ENCODE results near the gene ABCG4.
"Not testable (repeated sequence)": the region's sequence is repeated elsewhere in the genome, so short reads cannot be mapped to it uniquely, and the experiment has no call there.

ABCG4 gene

DNA sequence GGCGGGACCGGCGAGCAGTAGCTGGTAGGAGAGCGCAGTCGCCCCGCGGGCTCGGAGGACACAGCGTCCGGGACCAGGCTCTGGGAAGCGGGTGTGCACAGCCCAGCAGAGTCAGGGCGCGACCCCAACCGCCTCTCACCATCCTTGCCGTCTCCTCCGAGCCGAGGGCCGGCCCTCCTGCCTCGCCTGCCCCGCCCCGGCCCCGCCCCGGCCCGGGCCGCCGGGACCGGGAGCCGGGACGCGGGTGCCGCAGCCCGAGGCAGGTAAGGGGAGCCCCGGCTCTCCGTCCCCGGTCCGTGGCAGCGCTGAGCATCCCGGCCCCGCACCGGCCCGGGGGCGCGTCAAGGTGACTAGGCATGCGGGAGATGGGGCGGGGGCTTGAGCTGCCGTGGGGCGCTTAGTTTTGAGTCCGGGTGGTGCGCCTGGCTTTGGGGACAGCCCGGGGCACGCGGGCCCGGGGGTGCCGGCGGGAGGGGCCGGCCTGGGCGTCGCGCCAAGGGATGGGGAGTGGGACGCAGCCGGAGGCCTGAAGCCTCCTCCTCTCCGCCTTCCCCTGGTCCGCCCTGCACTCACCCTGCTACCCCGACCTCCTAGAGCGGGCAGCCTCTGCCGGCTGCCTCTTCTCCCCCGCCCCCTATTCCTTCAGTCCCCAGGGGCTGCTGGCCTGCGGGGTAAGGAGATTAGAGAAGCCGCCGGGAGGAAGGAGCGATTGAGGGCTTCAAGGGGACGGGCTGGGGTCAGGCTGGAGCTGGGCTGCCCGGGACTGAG, at the start of gene ABCG4:
TSS of gene ABCG4 (plus strand) at position 35 of the 768 bp plus-strand sequence. CDS start 914 bp downstream, outside the sequence.
- no peak for DNase-seq (ENCODE audit: low spot score)

GRCh38 chr11:119099711-119100110, 49.1 kb upstream of the ABCG4 start:
- DNase-seq (ENCODE audit: low spot score): no peak

DNA sequence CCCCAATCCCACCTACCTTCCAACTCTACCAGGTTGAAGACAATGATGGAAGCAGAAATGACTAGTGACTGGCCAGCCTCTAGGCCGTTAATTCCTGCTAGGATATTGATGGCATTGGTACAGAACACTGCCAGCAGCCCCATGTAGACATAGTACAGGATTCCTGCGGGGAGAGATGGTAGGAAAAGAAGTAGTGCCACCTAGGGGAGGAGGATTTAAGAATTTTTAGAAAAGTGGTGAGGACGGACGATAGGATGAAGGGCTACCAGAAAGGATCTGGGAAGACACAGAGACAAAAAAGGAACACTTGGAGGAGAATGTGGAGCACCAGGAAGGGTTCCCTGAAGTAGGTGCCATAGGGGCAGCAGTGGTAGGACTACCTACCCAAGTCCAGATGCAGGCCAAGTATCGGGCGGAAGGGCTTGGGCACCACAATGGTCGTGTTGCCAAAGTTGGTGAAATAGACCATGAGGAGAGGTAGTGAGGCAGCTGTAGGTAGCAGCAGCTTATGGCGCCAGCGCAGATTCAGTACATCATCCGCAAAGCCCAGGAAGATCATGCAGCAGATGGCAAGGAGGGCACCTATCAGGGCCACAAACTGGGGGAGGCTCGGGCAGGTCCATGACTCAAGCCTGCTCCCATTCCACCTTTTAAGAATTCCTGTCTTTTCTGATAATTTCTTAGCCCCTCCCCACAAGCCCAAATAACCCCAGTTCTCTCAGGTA, 48.4 kb upstream of the ABCG4 start:
- peak; percentile 75 for DNase-seq (ENCODE audit: low spot score)

DNA sequence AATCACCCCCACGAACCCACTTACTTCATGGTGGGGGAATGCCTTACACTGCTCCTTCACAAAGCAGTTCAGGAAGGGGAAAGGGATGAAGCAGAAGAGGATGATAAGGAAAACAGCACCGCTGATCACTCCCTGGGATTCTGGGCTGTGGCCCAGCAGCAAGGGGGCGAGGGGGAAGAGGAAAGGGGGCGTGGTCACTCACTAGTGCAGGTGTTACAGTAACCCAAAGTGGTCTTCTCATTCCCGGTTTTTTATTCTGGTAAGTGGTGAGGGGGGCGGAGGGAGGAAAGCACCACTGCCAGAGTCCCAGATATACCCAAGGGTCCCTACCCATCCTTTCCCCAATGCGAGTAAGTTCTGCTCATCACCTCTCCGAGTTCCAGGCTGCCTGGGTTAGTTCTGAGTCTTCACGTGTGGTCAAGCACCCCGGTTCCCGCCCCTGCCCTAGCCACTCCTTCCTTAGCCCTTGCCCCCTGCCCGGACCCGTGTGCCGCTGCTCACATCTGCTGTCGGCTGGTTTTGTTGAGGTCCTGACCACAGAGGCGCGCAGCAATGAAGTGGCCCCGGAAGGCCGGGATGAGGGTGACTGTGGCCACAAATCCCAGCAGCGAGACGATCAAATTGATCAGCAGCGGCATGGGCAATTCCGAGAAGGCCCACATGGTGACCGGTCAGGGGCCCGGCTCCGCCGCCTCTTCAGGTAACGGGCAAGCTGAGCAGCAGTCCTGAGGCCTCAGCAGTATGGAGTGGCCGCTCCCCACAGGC, 47.7 kb upstream of the ABCG4 start:
- no peak for DNase-seq (ENCODE audit: low spot score)

- DNase-seq (ENCODE audit: low spot score): peak; percentile 94
Measured at GRCh38 chr11:119101759-119102423, 47.0 kb upstream of the ABCG4 start, which contains the start of gene DPAGT1. Gene DPAGT1, minus strand, starts transcription at chr11:119101853. Its CDS starts 198 bp downstream, at chr11:119101655.

- DNase-seq (ENCODE audit: low spot score): not testable (repeated sequence)
Measured at GRCh38 chr11:119103161-119103664, 45.6 kb upstream of the ABCG4 start.

- DNase-seq (ENCODE audit: low spot score): no peak
Measured at GRCh38 chr11:119103793-119104192, 45.1 kb upstream of the ABCG4 start.

- DNase-seq (ENCODE audit: low spot score): peak; percentile 95
Measured at GRCh38 chr11:119106564-119107537, 42.0 kb upstream of the ABCG4 start, which contains the start of gene C2CD2L. Gene C2CD2L, plus strand, starts transcription at chr11:119107344. Its CDS starts 398 bp downstream, at chr11:119107742.

GRCh38 chr11:119107538-119108145, 41.2 kb upstream of the ABCG4 start:
- peak; percentile 37 for DNase-seq (ENCODE audit: low spot score)

DNA sequence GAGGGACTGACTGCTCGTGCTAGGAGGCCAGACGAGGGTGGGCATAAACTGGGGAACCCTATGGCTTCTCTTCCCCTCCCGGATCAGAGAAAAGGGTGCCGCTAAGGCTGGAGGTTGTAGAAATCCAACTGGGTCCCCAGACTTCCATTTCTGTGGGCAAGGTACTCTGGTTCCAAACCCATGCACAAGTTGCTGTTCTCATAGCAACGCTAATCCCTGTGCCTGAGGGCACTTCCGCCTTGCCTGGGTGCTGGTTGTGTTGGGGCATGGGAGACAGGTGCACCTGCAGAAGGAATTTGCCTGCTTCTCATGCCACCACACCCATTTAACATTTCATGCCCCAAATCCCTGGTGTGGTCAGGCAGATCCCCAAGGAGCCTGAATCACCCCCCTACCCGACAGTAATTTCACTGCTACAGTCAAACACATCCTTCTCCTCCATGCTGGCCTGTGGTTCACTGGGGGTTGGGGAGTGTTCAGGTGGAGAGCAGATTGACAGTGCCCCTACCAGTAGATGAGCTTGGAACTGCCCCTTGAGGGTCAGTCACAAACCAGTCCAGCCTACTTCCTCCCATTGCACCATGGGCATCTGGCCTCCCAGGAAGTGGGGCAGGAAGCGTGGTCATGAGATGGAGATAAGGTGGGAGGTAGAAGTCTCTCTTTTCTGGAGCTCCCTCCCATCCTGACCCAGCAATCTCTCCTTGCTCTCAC, 40.6 kb upstream of the ABCG4 start:
- DNase-seq (ENCODE audit: low spot score): peak; percentile 44

- DNase-seq (ENCODE audit: low spot score): no peak
Measured at GRCh38 chr11:119108857-119109221, 40.0 kb upstream of the ABCG4 start.

DNA sequence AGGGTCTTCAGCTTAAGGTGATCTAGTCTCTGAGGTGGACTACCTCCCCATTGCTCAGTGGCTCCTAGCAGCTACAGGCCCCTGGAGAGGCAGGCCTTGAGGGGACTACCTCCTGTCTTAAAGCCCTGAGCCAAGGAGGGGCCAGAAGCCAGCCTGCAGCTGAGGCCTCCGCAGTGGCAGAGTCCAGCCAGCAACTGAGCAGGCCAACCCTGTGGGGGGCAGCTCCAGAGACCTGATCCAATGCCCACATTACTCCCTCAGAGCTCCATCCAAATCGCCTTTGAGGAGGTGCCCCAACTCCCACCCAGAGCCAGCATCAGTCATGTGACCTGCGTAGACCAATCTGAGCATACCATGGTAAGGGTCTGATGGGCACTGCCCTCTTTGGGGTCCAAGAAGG, 39.0 kb upstream of the ABCG4 start:
- DNase-seq (ENCODE audit: low spot score): no peak

- no peak for DNase-seq (ENCODE audit: low spot score)
Measured at GRCh38 chr11:119110439-119110838, 38.4 kb upstream of the ABCG4 start.

DNA sequence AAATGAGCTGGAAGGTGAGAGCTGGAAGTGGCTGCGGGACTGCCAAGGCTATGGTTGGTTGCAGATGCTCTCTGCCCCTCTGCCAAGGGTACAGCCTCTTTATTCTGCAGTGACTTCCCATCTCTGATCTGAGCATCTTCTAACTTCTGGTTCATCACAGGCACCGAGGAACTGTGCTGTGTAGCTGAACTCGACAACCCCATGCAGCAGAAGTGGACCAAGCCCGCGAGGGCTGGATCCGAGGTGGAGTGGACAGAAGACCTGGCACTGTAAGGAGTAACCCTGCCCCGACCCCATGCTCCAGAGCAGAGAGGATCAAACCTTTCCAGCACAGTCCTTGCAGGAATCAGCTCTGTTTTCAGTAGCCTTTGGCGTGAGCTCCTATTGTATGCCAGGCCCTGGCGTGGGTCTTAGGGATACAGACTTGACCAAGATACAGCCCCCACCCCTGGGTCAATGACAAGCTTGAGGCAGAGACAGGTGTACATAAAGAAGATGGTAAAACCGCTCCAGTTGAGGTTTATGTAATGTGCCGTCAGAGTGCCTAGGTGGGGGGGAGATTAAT, 37.4 kb upstream of the ABCG4 start:
- DNase-seq (ENCODE audit: low spot score): no peak

GRCh38 chr11:119112314-119113020, 36.4 kb upstream of the ABCG4 start:
- no peak for DNase-seq (ENCODE audit: low spot score)

DNA sequence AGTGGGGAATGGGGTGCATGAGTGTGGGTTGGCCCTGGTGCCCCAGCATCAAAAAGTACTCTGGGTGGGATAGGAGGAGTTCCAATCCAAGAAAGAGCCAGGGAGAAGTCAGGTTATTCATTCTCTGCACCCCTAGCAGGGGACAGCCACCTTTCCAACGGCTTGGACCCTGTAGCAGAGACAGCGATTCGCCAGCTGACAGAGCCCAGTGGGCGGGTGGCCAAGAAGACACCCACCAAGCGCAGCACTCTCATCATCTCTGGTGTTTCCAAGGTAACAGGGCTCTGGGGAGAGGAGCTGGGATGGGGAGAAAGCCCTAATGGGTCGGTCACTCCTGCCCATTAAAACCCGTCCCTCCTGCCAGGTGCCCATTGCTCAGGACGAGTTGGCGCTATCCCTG, 35.1 kb upstream of the ABCG4 start:
- DNase-seq (ENCODE audit: low spot score): no peak

DNA sequence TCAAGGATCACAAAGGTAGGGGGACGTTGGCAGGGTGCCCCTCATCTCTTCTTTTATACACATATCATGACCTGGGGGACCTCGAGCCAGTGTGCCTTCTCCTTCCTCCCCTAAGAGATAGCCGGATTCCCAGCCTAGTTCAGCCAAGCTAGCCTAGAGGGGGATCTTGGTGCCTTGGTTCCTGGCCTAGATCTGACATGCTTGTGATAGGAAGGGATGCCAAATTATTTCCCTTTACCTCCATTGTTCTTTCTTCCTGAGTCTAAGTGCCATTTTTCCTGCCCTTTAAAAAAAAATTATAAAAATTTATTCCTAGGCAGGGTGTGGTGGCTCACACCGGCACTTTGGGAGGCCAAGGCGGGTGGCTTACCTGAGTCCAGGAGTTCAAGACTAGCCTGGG, 34.5 kb upstream of the ABCG4 start:
- no peak for DNase-seq (ENCODE audit: low spot score)

DNA sequence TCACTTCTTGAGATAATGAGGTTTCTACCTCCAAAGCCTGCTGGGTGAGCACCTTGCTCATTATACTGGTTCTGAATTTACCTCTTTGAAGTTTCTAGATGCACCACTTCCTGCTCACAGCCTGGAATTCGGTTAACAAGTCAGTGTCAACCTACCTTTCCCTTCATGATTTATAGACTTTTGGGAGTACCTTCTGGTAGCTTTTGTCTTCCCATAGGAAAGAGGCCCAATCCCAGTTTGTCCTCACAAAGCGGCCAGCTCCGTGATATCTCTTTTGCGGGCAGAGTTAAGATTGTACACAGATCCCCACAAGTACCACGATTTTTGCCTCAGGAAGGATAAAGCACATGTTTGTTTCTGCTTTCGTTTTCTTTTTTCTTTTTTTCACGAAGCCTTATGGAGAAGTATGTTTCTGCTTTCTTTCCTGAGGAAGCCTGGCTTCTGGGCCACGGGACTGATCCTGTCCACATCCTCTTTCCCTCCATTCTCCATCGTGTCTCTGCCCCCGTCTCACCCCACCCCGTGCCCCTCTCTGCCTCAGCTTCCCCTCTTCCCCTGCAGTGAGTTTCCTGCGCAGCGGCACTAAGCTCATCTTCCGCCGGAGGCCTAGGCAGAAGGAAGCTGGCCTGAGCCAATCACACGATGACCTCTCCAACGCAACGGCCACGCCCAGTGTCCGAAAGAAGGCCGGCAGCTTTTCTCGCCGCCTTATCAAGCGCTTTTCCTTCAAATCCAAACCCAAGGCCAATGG, 33.2 kb upstream of the ABCG4 start:
- no peak for DNase-seq (ENCODE audit: low spot score)

Data from hematopoietic multipotent progenitor cell treated with erythropoietin and hydrocortisone succinate and interleukin-3 and kit ligand, for 17 days (in vitro differentiated cells).